ENCODE measurements around the gene GPR78. TPM values are rescaled to one million over a fixed set of nuclear protein-coding genes. Genes with fewer than 3 reads are reported as not detected.
"Not testable (repeated sequence)": the region's sequence is repeated elsewhere in the genome, so short reads cannot be mapped to it uniquely, and the experiment has no call there.

GPR78 gene
- total and polyA plus RNA-seq, 2 experiments from 2014 or later, result 0.05 TPM; not detected in 1

GRCh38 chr4:8618421-8618820 lies 38.2 kb downstream of the GPR78 start:
- in situ Hi-C loops (cut with MboI), result loop anchor here (25.0 kb wide), 1 partner anchor 381 kb away; no protein-coding TSS in a partner anchor
- TF ChIP-seq EZH2 (IDR thresholded peaks at IDR 0.05; ENCODE audit: insufficient read depth, poor library complexity, severe bottlenecking), result no peak
- no peak for TF ChIP-seq EZH2phosphoT487 (IDR thresholded peaks at IDR 0.05; ENCODE audit: insufficient read depth, low read depth)
- H3K27me3 ChIP-seq (replicated peaks; ENCODE audit: insufficient read depth), result no peaks in the 10 kb centered on the region
- H3K36me3 ChIP-seq (ENCODE audit: low read depth), result no peaks in the 10 kb centered on the region
- no peaks in the 10 kb centered on the region for H3K4me1 ChIP-seq (ENCODE audit: insufficient read depth)
- H3K9me3 ChIP-seq (ENCODE audit: low read depth), result no peaks in the 10 kb centered on the region
- no peaks in the 10 kb centered on the region for H3K79me2 ChIP-seq (ENCODE audit: insufficient read depth)
- DNase-seq, result no peak
- no peaks in the 10 kb centered on the region for H3K9me2 ChIP-seq (ENCODE audit: insufficient read depth)
- H3K4me3 ChIP-seq, result no peak overlapping the region
- H4K20me1 ChIP-seq (ENCODE audit: insufficient read depth), result no peaks in the 10 kb centered on the region
- no peak overlapping the region for H3K9ac ChIP-seq
- no peak overlapping the region for H2AFZ ChIP-seq
- H3K4me2 ChIP-seq (ENCODE audit: unreplicated experiment), result no peak overlapping the region
- H3F3A ChIP-seq (ENCODE audit: insufficient read depth), result no peaks in the 10 kb centered on the region
- WGBS, 2 experiments (ENCODE audit: low coverage in 1 of 2, low lambda C conversion rate in 2 of 2, missing lambda C conversion rate in 2 of 2), result 82 to 87% methylated on average over 15 of the region's 15 CpGs
- H3K27ac ChIP-seq, result no peak overlapping the region

- Histone ChIP-seq H2AFZ (no peak overlapping the region), H3K4me1 (ENCODE audit: insufficient read depth) (no peaks in the 10 kb centered on the region), H3K4me3 (no peak overlapping the region), H3K4me2 (ENCODE audit: unreplicated experiment) (no peak overlapping the region), H3K36me3 (ENCODE audit: low read depth) (no peaks in the 10 kb centered on the region), H3K9me3 (ENCODE audit: low read depth) (no peaks in the 10 kb centered on the region), H4K20me1 (ENCODE audit: insufficient read depth) (no peaks in the 10 kb centered on the region), H3K9ac (no peak overlapping the region), H3F3A (ENCODE audit: insufficient read depth) (no peaks in the 10 kb centered on the region), H3K9me2 (ENCODE audit: insufficient read depth) (no peaks in the 10 kb centered on the region), H3K79me2 (ENCODE audit: insufficient read depth) (no peaks in the 10 kb centered on the region), H3K27ac (no peak overlapping the region), H3K27me3 (replicated peaks; ENCODE audit: insufficient read depth) (no peaks in the 10 kb centered on the region)
- TF ChIP-seq EZH2 (IDR thresholded peaks at IDR 0.05; ENCODE audit: insufficient read depth, poor library complexity, severe bottlenecking) (no peak), EZH2phosphoT487 (IDR thresholded peaks at IDR 0.05; ENCODE audit: insufficient read depth, low read depth) (no peak)
- WGBS, 2 experiments (ENCODE audit: low coverage in 1 of 2, low lambda C conversion rate in 2 of 2, missing lambda C conversion rate in 2 of 2), result 77% methylated on average over 22 to 28 of the region's 28 CpGs
- in situ Hi-C loops (cut with MboI), result loop anchor here (25.0 kb wide), 1 partner anchor 382 kb away; no protein-coding TSS in a partner anchor
- no peak for DNase-seq
Measured at GRCh38 chr4:8618961-8619720, 38.9 kb downstream of the GPR78 start.

DNA sequence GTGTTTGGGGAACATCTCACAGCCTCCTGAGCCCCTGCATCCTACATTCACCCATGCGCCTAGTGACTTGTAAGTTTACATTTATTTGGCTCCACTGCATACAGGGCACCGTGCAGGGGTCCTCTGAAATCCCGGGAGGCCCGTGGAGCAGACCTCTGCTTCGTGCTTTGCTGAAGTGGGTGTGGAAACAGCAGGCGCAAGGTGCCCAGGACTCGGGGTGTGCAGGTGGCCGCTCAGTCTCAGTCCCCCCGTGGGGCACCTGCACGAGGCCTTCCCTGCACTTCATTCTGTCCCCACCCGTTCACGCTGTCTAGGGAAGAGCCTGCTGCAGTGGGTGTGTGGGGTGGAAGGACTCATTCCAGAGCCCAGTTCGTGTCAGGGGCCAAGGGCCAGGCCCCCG lies 40.9 kb downstream of the GPR78 start:
- H3F3A ChIP-seq (ENCODE audit: insufficient read depth); H3K4me3 ChIP-seq; H2AFZ ChIP-seq; H3K9me2 ChIP-seq (ENCODE audit: insufficient read depth); DNase-seq; H3K27ac ChIP-seq; H3K9ac ChIP-seq; H4K20me1 ChIP-seq (ENCODE audit: insufficient read depth); H3K4me2 ChIP-seq (ENCODE audit: unreplicated experiment); H3K9me3 ChIP-seq (ENCODE audit: low read depth); H3K36me3 ChIP-seq (ENCODE audit: low read depth); H3K27me3 ChIP-seq (replicated peaks; ENCODE audit: insufficient read depth); H3K4me1 ChIP-seq (ENCODE audit: insufficient read depth); H3K79me2 ChIP-seq (ENCODE audit: insufficient read depth): not testable (repeated sequence)
- WGBS, 2 experiments (ENCODE audit: low coverage in 1 of 2, low lambda C conversion rate in 2 of 2, missing lambda C conversion rate in 2 of 2), result 56 to 71% methylated on average over 9 to 14 of the region's 14 CpGs
- in situ Hi-C loops (cut with MboI), result loop anchor here (25.0 kb wide), 1 partner anchor 384 kb away; no protein-coding TSS in a partner anchor

- not testable (repeated sequence) for H3K4me3 ChIP-seq; H3K79me2 ChIP-seq (ENCODE audit: insufficient read depth); H3K27ac ChIP-seq; H3K4me2 ChIP-seq (ENCODE audit: unreplicated experiment); H3K36me3 ChIP-seq (ENCODE audit: low read depth); H3K4me1 ChIP-seq (ENCODE audit: insufficient read depth); H3K27me3 ChIP-seq (replicated peaks; ENCODE audit: insufficient read depth); H3F3A ChIP-seq (ENCODE audit: insufficient read depth); H2AFZ ChIP-seq; H3K9me2 ChIP-seq (ENCODE audit: insufficient read depth); DNase-seq; H3K9me3 ChIP-seq (ENCODE audit: low read depth); H4K20me1 ChIP-seq (ENCODE audit: insufficient read depth); H3K9ac ChIP-seq
- in situ Hi-C loops (cut with MboI), result loop anchor here (25.0 kb wide), 1 partner anchor 387 kb away; no protein-coding TSS in a partner anchor
- no CpG with 5 or more reads among the region's 29 CpGs for WGBS, 2 experiments (ENCODE audit: low coverage in 1 of 2, low lambda C conversion rate in 2 of 2, missing lambda C conversion rate in 2 of 2)
Measured at GRCh38 chr4:8624601-8625272, 44.5 kb downstream of the GPR78 start.

- H3K4me3 ChIP-seq; H3K27ac ChIP-seq; H3K9me3 ChIP-seq (ENCODE audit: low read depth); H3K27me3 ChIP-seq (replicated peaks; ENCODE audit: insufficient read depth); DNase-seq; H3K9me2 ChIP-seq (ENCODE audit: insufficient read depth); H3K9ac ChIP-seq; H3K36me3 ChIP-seq (ENCODE audit: low read depth); H3K79me2 ChIP-seq (ENCODE audit: insufficient read depth); H3K4me1 ChIP-seq (ENCODE audit: insufficient read depth); H4K20me1 ChIP-seq (ENCODE audit: insufficient read depth); H3F3A ChIP-seq (ENCODE audit: insufficient read depth); H3K4me2 ChIP-seq (ENCODE audit: unreplicated experiment); H2AFZ ChIP-seq; in situ Hi-C loops (cut with MboI): not testable (repeated sequence)
- no CpG with 5 or more reads among the region's 29 CpGs for WGBS, 2 experiments (ENCODE audit: low coverage in 1 of 2, low lambda C conversion rate in 2 of 2, missing lambda C conversion rate in 2 of 2)
Measured at GRCh38 chr4:8630240-8630905, 50.2 kb downstream of the GPR78 start.

DNA sequence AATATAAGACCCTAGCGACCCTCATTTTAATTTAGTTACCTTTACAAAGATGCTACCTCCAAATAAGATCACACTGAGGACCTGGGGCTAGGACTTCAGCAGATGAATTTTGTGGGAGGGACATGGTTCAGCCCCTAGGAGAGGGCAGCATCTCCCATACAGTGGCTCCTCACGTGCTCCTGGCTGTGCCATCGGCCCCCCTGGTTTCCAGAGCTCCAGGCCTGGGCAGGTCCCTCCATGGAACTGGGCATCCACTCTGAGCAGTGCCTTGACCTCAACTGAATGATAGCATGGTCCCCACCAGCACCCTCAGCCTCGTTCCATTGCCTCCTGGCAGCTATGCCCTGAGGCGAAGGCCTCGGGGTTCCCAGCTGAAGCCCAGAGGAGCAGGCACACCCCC lies 51.7 kb downstream of the GPR78 start:
- H3K27me3 ChIP-seq (replicated peaks; ENCODE audit: insufficient read depth); H3K4me1 ChIP-seq (ENCODE audit: insufficient read depth); H3K9me2 ChIP-seq (ENCODE audit: insufficient read depth); H3K79me2 ChIP-seq (ENCODE audit: insufficient read depth); H2AFZ ChIP-seq; H3K4me3 ChIP-seq; H4K20me1 ChIP-seq (ENCODE audit: insufficient read depth); H3K4me2 ChIP-seq (ENCODE audit: unreplicated experiment); DNase-seq; in situ Hi-C loops (cut with MboI); H3K27ac ChIP-seq; H3F3A ChIP-seq (ENCODE audit: insufficient read depth); H3K9ac ChIP-seq; H3K36me3 ChIP-seq (ENCODE audit: low read depth); H3K9me3 ChIP-seq (ENCODE audit: low read depth): not testable (repeated sequence)
- WGBS, 2 experiments (ENCODE audit: low coverage in 1 of 2, low lambda C conversion rate in 2 of 2, missing lambda C conversion rate in 2 of 2), result 41 to 51% methylated on average over 2 to 3 of the region's 6 CpGs
